Measurements from ENCODE around the gene TNNT2.

- TF ChIP-seq, protein P1, sequence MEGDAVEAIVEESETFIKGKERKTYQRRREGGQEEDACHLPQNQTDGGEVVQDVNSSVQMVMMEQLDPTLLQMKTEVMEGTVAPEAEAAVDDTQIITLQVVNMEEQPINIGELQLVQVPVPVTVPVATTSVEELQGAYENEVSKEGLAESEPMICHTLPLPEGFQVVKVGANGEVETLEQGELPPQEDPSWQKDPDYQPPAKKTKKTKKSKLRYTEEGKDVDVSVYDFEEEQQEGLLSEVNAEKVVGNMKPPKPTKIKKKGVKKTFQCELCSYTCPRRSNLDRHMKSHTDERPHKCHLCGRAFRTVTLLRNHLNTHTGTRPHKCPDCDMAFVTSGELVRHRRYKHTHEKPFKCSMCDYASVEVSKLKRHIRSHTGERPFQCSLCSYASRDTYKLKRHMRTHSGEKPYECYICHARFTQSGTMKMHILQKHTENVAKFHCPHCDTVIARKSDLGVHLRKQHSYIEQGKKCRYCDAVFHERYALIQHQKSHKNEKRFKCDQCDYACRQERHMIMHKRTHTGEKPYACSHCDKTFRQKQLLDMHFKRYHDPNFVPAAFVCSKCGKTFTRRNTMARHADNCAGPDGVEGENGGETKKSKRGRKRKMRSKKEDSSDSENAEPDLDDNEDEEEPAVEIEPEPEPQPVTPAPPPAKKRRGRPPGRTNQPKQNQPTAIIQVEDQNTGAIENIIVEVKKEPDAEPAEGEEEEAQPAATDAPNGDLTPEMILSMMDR (IDR thresholded peaks at IDR 0.05; ENCODE audit: low read depth, low read length) = no peak
- no peak for TF ChIP-seq EZH2phosphoT487 (IDR thresholded peaks at IDR 0.05; ENCODE audit: low read depth)
Measured at GRCh38 chr1:201341377-201341776, 36.1 kb downstream of the TNNT2 start.

Data from OCI-LY3 (cell line).